HG02798 (cell line): ENCODE data around the gene DUSP22.
A peak's percentile ranks its signal among the peaks of the same experiment; 100 is the strongest.

ENCODE experiments used
- ATAC-seq: cut with Tn5 transposase; IDR thresholded peaks from one replicate; pipeline ENCODE4 v1.9.1; 2021; ENCODE audit warnings: mild to moderate bottlenecking; ENCODE audit not compliant: unreplicated experiment, poor library complexity

Gene DUSP22

GRCh38 chr6:334536-335510 is 42.5 kb downstream of the DUSP22 start:
- no peak for ATAC-seq

GRCh38 chr6:335572-335971 is 43.3 kb downstream of the DUSP22 start:
- no peak for ATAC-seq

GRCh38 chr6:336159-337114 is 44.1 kb downstream of the DUSP22 start:
- peak; percentile 30 for ATAC-seq

GRCh38 chr6:337805-338368 is 45.6 kb downstream of the DUSP22 start:
- ATAC-seq, result no peak

- no peak for ATAC-seq
Observed at GRCh38 chr6:338815-339262, 46.6 kb downstream of the DUSP22 start.

- no peak for ATAC-seq
Observed at GRCh38 chr6:339480-339879, 47.2 kb downstream of the DUSP22 start.

GRCh38 chr6:340186-340955 is 48.1 kb downstream of the DUSP22 start:
- ATAC-seq, result no peak

GRCh38 chr6:340991-341827 is 48.9 kb downstream of the DUSP22 start:
- ATAC-seq, result no peak

GRCh38 chr6:341914-342831 is 49.9 kb downstream of the DUSP22 start:
- ATAC-seq, result peak; percentile 43

- no peak for ATAC-seq
Observed at GRCh38 chr6:342832-343179, 50.5 kb downstream of the DUSP22 start.

GRCh38 chr6:343226-343935 is 51.1 kb downstream of the DUSP22 start:
- no peak for ATAC-seq

- ATAC-seq, result no peak
Observed at GRCh38 chr6:343960-344815, 51.9 kb downstream of the DUSP22 start.

GRCh38 chr6:344816-345340 is 52.6 kb downstream of the DUSP22 start:
- ATAC-seq, result no peak

- no peak for ATAC-seq
Observed at GRCh38 chr6:345747-346385, 53.6 kb downstream of the DUSP22 start.

GRCh38 chr6:346386-347030 is 54.2 kb downstream of the DUSP22 start:
- no peak for ATAC-seq
